ENCODE measurements around the gene SEC11C.

Gene SEC11C

GRCh38 chr18:59101830-59102414 is 37.8 kb upstream of the SEC11C start:
- no peak overlapping the region for H3K27ac ChIP-seq
- no peak for TF ChIP-seq CTCF (IDR thresholded peaks at IDR 0.05)

GRCh38 chr18:59109375-59109774 is 30.3 kb upstream of the SEC11C start:
- H3K27ac ChIP-seq: no peak overlapping the region
- TF ChIP-seq CTCF (IDR thresholded peaks at IDR 0.05): no peak
- H3K27me3 ChIP-seq: peaks cover 50% of the 10 kb centered on the region
- no peaks in the 10 kb centered on the region for H3K4me1 ChIP-seq (ENCODE audit: control insufficient read depth in 1 of 2, insufficient read depth in 1 of 2, low read depth in 1 of 2, low read length in 1 of 2)
- H3K36me3 ChIP-seq: no peaks in the 10 kb centered on the region
- no peak overlapping the region for H3K4me3 ChIP-seq (ENCODE audit: low read depth in 1 of 2, low read length in 1 of 2)
- no peaks in the 10 kb centered on the region for H3K9me3 ChIP-seq

More at GRCh38 chr18:59101830-59102414, 37.8 kb upstream of the SEC11C start:
- H3K4me3 ChIP-seq (ENCODE audit: low read depth in 1 of 2, low read length in 1 of 2): no peak overlapping the region
- H3K36me3 ChIP-seq: no peaks in the 10 kb centered on the region
- H3K4me1 ChIP-seq (ENCODE audit: control insufficient read depth in 1 of 2, insufficient read depth in 1 of 2, low read depth in 1 of 2, low read length in 1 of 2): no peaks in the 10 kb centered on the region
- peaks cover 8% of the 10 kb centered on the region for H3K27me3 ChIP-seq
- no peaks in the 10 kb centered on the region for H3K9me3 ChIP-seq

- Histone ChIP-seq H3K27ac (no peak overlapping the region), H3K4me1 (ENCODE audit: control insufficient read depth in 1 of 2, insufficient read depth in 1 of 2, low read depth in 1 of 2, low read length in 1 of 2) (no peaks in the 10 kb centered on the region), H3K4me3 (ENCODE audit: low read depth in 1 of 2, low read length in 1 of 2) (no peak overlapping the region), H3K27me3 (peaks cover 25% of the 10 kb centered on the region), H3K9me3 (no peaks in the 10 kb centered on the region), H3K36me3 (no peaks in the 10 kb centered on the region)
- TF ChIP-seq CTCF (IDR thresholded peaks at IDR 0.05): no peak
These were observed 25.5 kb upstream of the SEC11C start for GRCh38 chr18:59114160-59114559.

- H3K27ac ChIP-seq: no peak overlapping the region
- H3K9me3 ChIP-seq: no peaks in the 10 kb centered on the region
- peaks cover 26% of the 10 kb centered on the region for H3K27me3 ChIP-seq
- H3K4me1 ChIP-seq (ENCODE audit: control insufficient read depth in 1 of 2, insufficient read depth in 1 of 2, low read depth in 1 of 2, low read length in 1 of 2): no peaks in the 10 kb centered on the region
- TF ChIP-seq CTCF (IDR thresholded peaks at IDR 0.05): no peak
- no peaks in the 10 kb centered on the region for H3K36me3 ChIP-seq
- no peak overlapping the region for H3K4me3 ChIP-seq (ENCODE audit: low read depth in 1 of 2, low read length in 1 of 2)
These were observed 15.9 kb upstream of the SEC11C start for GRCh38 chr18:59123588-59124369.

- H3K27ac ChIP-seq: no peak overlapping the region
- TF ChIP-seq CTCF (IDR thresholded peaks at IDR 0.05): no peak
- no peaks in the 10 kb centered on the region for H3K36me3 ChIP-seq
- H3K27me3 ChIP-seq: peaks cover 24% of the 10 kb centered on the region
- no peaks in the 10 kb centered on the region for H3K4me1 ChIP-seq (ENCODE audit: control insufficient read depth in 1 of 2, insufficient read depth in 1 of 2, low read depth in 1 of 2, low read length in 1 of 2)
- H3K9me3 ChIP-seq: no peaks in the 10 kb centered on the region
- H3K4me3 ChIP-seq (ENCODE audit: low read depth in 1 of 2, low read length in 1 of 2): no peak overlapping the region
These were observed 15.3 kb upstream of the SEC11C start for GRCh38 chr18:59124370-59124704.

Measured in neutrophil (primary cell).